Loucy (cell line): Measurements from ENCODE around the gene DKK2.

Experiments used
- H2AFZ ChIP-seq: fragments of 200-600 bp; sonication (generic); 2 replicates; pipeline ENCODE4 v1.6.0; 2016; ENCODE audit warnings: antibody characterized with exemption, mild to moderate bottlenecking, low read length, moderate library complexity
- H3F3A ChIP-seq: fragments of 200-600 bp; 2 replicates; pipeline ENCODE4 v1.6.0; 2016; ENCODE audit warnings: antibody characterized with exemption, low read depth, mild to moderate bottlenecking
- H3K27me3 ChIP-seq: fragments of 200-600 bp; sonication (generic); 2 replicates; pipeline ENCODE4 v1.6.1; 2014; ENCODE audit warnings: low read length, mild to moderate bottlenecking; ENCODE audit not compliant: insufficient read depth, poor library complexity, severe bottlenecking
- H3K36me3 ChIP-seq: fragments of 200-600 bp; sonication (generic); 2 replicates; pipeline ENCODE4 v1.6.1; 2016; ENCODE audit warnings: low read length; ENCODE audit not compliant: insufficient read depth
- H3K4me1 ChIP-seq: fragments of 200-600 bp; sonication (generic); 2 replicates; pipeline ENCODE4 v1.5.1; 2014; ENCODE audit warnings: low read length, mild to moderate bottlenecking; ENCODE audit not compliant: insufficient read depth, poor library complexity, severe bottlenecking
- H3K4me2 ChIP-seq: fragments of 200-600 bp; sonication (generic); 2 replicates; pipeline ENCODE4 v1.6.0; 2014; ENCODE audit warnings: antibody characterized with exemption, low read length, low read depth, mild to moderate bottlenecking; ENCODE audit not compliant: poor library complexity, severe bottlenecking
- H3K4me3 ChIP-seq: fragments of 200-600 bp; sonication (generic); 2 replicates; pipeline ENCODE4 v1.5.1; 2014; ENCODE audit warnings: low read length, mild to moderate bottlenecking, mixed read lengths; ENCODE audit not compliant: poor library complexity, severe bottlenecking
- H3K79me2 ChIP-seq: fragments of 200-600 bp; sonication (generic); 2 replicates; pipeline ENCODE4 v1.6.1; 2014; ENCODE audit warnings: low read length; ENCODE audit not compliant: insufficient read depth
- H3K9ac ChIP-seq: fragments of 200-600 bp; sonication (generic); 2 replicates; pipeline ENCODE4 v1.6.0; 2014; ENCODE audit warnings: mild to moderate bottlenecking, low read depth, low read length, moderate library complexity; ENCODE audit not compliant: poor library complexity, severe bottlenecking
- H3K9me2 ChIP-seq: fragments of 200-600 bp; sonication (generic); replicated peaks from 2 replicates; pipeline ENCODE4 v1.6.1; 2016; ENCODE audit warnings: low read depth, low read length, mixed read lengths
- H3K9me3 ChIP-seq: fragments of 200-600 bp; sonication (generic); 2 replicates; pipeline ENCODE4 v1.6.1; 2014; ENCODE audit warnings: mild to moderate bottlenecking, antibody characterized with exemption, low read length, low read depth; ENCODE audit not compliant: insufficient read depth
- H4K20me1 ChIP-seq: fragments of 200-600 bp; sonication (generic); 2 replicates; pipeline ENCODE4 v1.6.0; 2014; ENCODE audit warnings: antibody characterized with exemption, low read length, mild to moderate bottlenecking; ENCODE audit not compliant: insufficient read depth, poor library complexity, severe bottlenecking
- EZH2phosphoT487 ChIP-seq: fragments of 200-600 bp; IDR thresholded peaks from 2 replicates; pipeline ENCODE4 v1.6.1; 2018; ENCODE audit warnings: antibody characterized with exemption, mild to moderate bottlenecking, moderate library complexity, borderline replicate concordance
- TF ChIP-seq, protein P1 (sequence below): fragments of 200-600 bp; sonication (generic); conservative IDR thresholded peaks from 2 replicates; pipeline ENCODE4 v1.5.1; 2014; ENCODE audit warnings: mild to moderate bottlenecking, antibody characterized with exemption, low read length

DKK2 gene, protein sequence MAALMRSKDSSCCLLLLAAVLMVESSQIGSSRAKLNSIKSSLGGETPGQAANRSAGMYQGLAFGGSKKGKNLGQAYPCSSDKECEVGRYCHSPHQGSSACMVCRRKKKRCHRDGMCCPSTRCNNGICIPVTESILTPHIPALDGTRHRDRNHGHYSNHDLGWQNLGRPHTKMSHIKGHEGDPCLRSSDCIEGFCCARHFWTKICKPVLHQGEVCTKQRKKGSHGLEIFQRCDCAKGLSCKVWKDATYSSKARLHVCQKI

DNA sequence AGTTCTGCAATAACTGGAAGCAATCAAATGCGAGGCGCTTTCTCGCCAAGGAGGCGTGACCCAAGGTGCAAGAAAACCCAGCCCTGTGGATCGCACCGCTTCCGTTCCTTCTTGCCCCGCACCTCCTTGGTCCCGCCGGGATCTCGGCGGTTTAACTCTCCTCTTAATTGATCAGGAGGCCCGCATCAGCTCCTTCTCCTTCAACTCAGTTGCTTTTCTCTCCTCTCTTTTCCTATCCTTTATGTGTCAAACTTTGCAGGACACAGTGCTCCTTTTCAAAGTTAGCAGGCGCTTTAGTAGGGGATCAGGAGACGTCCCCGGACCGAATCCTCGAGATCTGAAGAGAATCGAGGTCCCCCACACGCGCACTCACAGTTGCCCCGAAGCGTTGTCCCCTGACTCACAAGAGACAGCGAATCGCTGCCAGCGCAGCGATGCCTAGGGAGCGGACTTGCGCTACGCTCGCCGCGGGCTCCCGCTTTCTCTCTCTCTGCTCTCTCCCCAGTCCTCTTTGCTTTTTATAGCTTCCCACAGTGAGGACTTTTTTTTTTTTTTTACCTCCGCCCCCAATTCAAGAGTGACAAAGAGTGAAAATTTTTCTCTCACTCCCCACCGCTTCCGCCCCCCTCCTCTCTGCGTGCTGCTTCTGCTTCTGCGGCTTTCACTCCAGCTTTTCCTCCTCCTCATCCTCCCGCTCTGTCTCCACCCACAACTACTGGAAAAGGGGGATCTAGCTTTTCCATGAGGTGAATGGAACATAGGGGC is at the start of gene DKK2:
TSS of gene DKK2 (minus strand) at position 495 of the 765 bp plus-strand sequence. CDS start 722 bp downstream, outside the sequence.
- Histone ChIP-seq H3K4me2 (no peak within 1 kb of the TSS), H3K27me3 (no peaks in the 10 kb centered on the region), H3K9me2 (no peaks in the 10 kb centered on the region), H3K36me3 (no peaks in the 10 kb centered on the region), H3K4me3 (no peak within 1 kb of the TSS), H4K20me1 (no peaks in the 10 kb centered on the region), H3K79me2 (no peaks in the 10 kb centered on the region), H3K4me1 (no peaks in the 10 kb centered on the region), H3F3A (no peaks in the 10 kb centered on the region), H2AFZ (no peak within 1 kb of the TSS), H3K9ac (no peak within 1 kb of the TSS), H3K9me3 (no peaks in the 10 kb centered on the region)
- TF ChIP-seq, protein P1, sequence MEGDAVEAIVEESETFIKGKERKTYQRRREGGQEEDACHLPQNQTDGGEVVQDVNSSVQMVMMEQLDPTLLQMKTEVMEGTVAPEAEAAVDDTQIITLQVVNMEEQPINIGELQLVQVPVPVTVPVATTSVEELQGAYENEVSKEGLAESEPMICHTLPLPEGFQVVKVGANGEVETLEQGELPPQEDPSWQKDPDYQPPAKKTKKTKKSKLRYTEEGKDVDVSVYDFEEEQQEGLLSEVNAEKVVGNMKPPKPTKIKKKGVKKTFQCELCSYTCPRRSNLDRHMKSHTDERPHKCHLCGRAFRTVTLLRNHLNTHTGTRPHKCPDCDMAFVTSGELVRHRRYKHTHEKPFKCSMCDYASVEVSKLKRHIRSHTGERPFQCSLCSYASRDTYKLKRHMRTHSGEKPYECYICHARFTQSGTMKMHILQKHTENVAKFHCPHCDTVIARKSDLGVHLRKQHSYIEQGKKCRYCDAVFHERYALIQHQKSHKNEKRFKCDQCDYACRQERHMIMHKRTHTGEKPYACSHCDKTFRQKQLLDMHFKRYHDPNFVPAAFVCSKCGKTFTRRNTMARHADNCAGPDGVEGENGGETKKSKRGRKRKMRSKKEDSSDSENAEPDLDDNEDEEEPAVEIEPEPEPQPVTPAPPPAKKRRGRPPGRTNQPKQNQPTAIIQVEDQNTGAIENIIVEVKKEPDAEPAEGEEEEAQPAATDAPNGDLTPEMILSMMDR, result no peak
- no peak for TF ChIP-seq EZH2phosphoT487

DNA sequence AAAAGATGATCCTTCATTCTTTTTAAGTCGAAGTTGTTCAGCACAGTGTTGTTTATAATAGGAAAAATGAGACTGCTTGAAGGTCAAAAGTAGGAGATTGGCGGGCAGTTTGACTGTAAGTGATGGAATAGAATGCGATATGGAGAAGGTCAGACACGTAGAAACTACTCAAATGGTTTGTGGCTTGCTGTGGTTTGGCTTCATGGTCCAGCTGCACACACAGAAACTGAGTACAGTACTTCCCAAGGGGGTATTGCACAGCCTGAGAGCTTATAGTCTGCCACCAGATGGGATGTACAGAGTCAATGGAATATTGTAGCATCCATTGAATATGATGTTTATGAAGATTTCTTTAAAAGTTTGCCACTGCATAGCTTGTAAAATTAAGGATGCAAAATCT is 41.1 kb upstream of the DKK2 start:
- Histone ChIP-seq H4K20me1 (no peaks in the 10 kb centered on the region), H3F3A (no peaks in the 10 kb centered on the region), H3K4me2 (no peak overlapping the region), H3K27me3 (no peaks in the 10 kb centered on the region), H3K36me3 (no peaks in the 10 kb centered on the region), H3K79me2 (no peaks in the 10 kb centered on the region), H3K9me3 (no peaks in the 10 kb centered on the region), H3K4me1 (no peaks in the 10 kb centered on the region), H2AFZ (no peak overlapping the region), H3K9ac (no peak overlapping the region), H3K9me2 (no peaks in the 10 kb centered on the region), H3K4me3 (no peak overlapping the region)
- no peak for TF ChIP-seq EZH2phosphoT487
- TF ChIP-seq, protein P1, result no peak

- Histone ChIP-seq H3K9ac (no peak overlapping the region), H3K4me2 (no peak overlapping the region), H4K20me1 (no peaks in the 10 kb centered on the region), H3K27me3 (no peaks in the 10 kb centered on the region), H3K9me3 (no peaks in the 10 kb centered on the region), H3F3A (no peaks in the 10 kb centered on the region), H3K9me2 (no peaks in the 10 kb centered on the region), H3K4me3 (no peak overlapping the region), H3K79me2 (no peaks in the 10 kb centered on the region), H3K36me3 (no peaks in the 10 kb centered on the region), H2AFZ (no peak overlapping the region), H3K4me1 (no peaks in the 10 kb centered on the region)
- TF ChIP-seq, protein P1, result no peak
- TF ChIP-seq EZH2phosphoT487, result no peak
These were observed 37.0 kb upstream of the DKK2 start for GRCh38 chr4:107072836-107073736.
